IPS DF 19.7 (cell line): ENCODE data around the gene PPP1R12B.
"Not testable (repeated sequence)": the region's sequence is repeated elsewhere in the genome, so short reads cannot be mapped to it uniquely, and the experiment has no call there.

Source experiments
- DNase-seq: peaks from one replicate; pipeline ENCODE4 v3.0.0-alpha.2; 2013; ENCODE audit warnings: low read depth, low spot score

The PPP1R12B gene

GRCh38 chr1:202488178-202488649, 139.7 kb downstream of the PPP1R12B start:
- DNase-seq = not testable (repeated sequence)

GRCh38 chr1:202489101-202489500, 140.6 kb downstream of the PPP1R12B start:
- DNase-seq = not testable (repeated sequence)

GRCh38 chr1:202493112-202493511, 144.6 kb downstream of the PPP1R12B start:
- DNase-seq = not testable (repeated sequence)

GRCh38 chr1:202498542-202498941, 150.0 kb downstream of the PPP1R12B start:
- no peak for DNase-seq

GRCh38 chr1:202499997-202500396, 151.5 kb downstream of the PPP1R12B start:
- DNase-seq = not testable (repeated sequence)

- no peak for DNase-seq
These were observed 152.8 kb downstream of the PPP1R12B start for GRCh38 chr1:202501281-202501680.

GRCh38 chr1:202505356-202505755, 156.9 kb downstream of the PPP1R12B start:
- no peak for DNase-seq

- DNase-seq = not testable (repeated sequence)
These were observed 157.5 kb downstream of the PPP1R12B start for GRCh38 chr1:202505880-202506575.

GRCh38 chr1:202508863-202509262, 160.4 kb downstream of the PPP1R12B start:
- not testable (repeated sequence) for DNase-seq

GRCh38 chr1:202513875-202514274, 165.4 kb downstream of the PPP1R12B start:
- not testable (repeated sequence) for DNase-seq

- DNase-seq = no peak
These were observed 168.0 kb downstream of the PPP1R12B start for GRCh38 chr1:202516434-202516877.

GRCh38 chr1:202517146-202517545, 168.6 kb downstream of the PPP1R12B start:
- not testable (repeated sequence) for DNase-seq

GRCh38 chr1:202518180-202518579, 169.7 kb downstream of the PPP1R12B start:
- not testable (repeated sequence) for DNase-seq

GRCh38 chr1:202518905-202519304, 170.4 kb downstream of the PPP1R12B start:
- not testable (repeated sequence) for DNase-seq

- DNase-seq = not testable (repeated sequence)
These were observed 171.8 kb downstream of the PPP1R12B start for GRCh38 chr1:202520129-202520856.

GRCh38 chr1:202520857-202521216, 172.3 kb downstream of the PPP1R12B start:
- not testable (repeated sequence) for DNase-seq

GRCh38 chr1:202521484-202521883, 173.0 kb downstream of the PPP1R12B start:
- DNase-seq = not testable (repeated sequence)

GRCh38 chr1:202521886-202522285, 173.4 kb downstream of the PPP1R12B start:
- DNase-seq = no peak

GRCh38 chr1:202526056-202526455, 177.6 kb downstream of the PPP1R12B start:
- not testable (repeated sequence) for DNase-seq

- not testable (repeated sequence) for DNase-seq
These were observed 179.7 kb downstream of the PPP1R12B start for GRCh38 chr1:202528096-202528722.

GRCh38 chr1:202530686-202531085, 182.2 kb downstream of the PPP1R12B start:
- not testable (repeated sequence) for DNase-seq

- DNase-seq = no peak
These were observed 182.9 kb downstream of the PPP1R12B start for GRCh38 chr1:202531472-202531811.
